T-cell (primary cell): Measurements from ENCODE around the gene RHOJ. TPM values are rescaled to one million over a fixed set of nuclear protein-coding genes. Genes with fewer than 3 reads are reported as not detected.
"Not testable (repeated sequence)": the region's sequence is repeated elsewhere in the genome, so short reads cannot be mapped to it uniquely, and the experiment has no call there.

ENCODE experiments used
- ATAC-seq, 4 experiments: fragments of 200-7000 bp in 3 of 4; fragments of 150-1000 bp in 1 of 4; cut with Tn5 transposase; replicated peaks in 1 of 4; 1 replicate in 3 of 4; 2 replicates in 1 of 4; pipeline ENCODE4 v1.10.0; 2021; ENCODE audit warnings: moderate library complexity in 3 of 4, mild to moderate bottlenecking in 2 of 4, moderate number of reproducible peaks in 1 of 4
- CTCF ChIA-PET, 2 donors: fragments of 300-600 bp; sonication (Branson Sonifier 250); formaldehyde crosslinking; loops; one replicate each; lab custom pipeline; 2022; ENCODE audit warnings: antibody characterized with exemption in 2 of 2; lab: Charles Lee
- POLR2A ChIA-PET, 2 donors: fragments of 300-600 bp; sonication (Branson Sonifier 250); formaldehyde crosslinking; loops; one replicate each; lab custom pipeline; 2022; ENCODE audit warnings: antibody characterized with exemption in 2 of 2; lab: Charles Lee
- DNase-seq, 35 experiments: peaks; one replicate each; pipeline versions ENCODE4 v3.0.0 to v3.0.0-alpha.2; 2013 to 2023
- H3K27ac ChIP-seq: one replicate; pipeline ENCODE4 v1.5.1; 2013; ENCODE audit warnings: low read length
- H3K27me3 ChIP-seq, 2 experiments: replicated peaks in 1 of 2; 1 replicate in 1 of 2; 2 replicates in 1 of 2; pipeline versions ENCODE4 v1.6.1 to v1.7.0; 2013; ENCODE audit warnings: low read length in 1 of 2, mixed read lengths in 1 of 2; ENCODE audit not compliant: control insufficient read depth in 2 of 2, insufficient read depth in 2 of 2; ENCODE audit errors: extremely low read depth in 1 of 2
- H3K36me3 ChIP-seq, 2 donors: 1 replicate in 1 of 2; 2 replicates in 1 of 2; pipeline versions ENCODE4 v1.6.1 to v1.7.0; 2013; ENCODE audit warnings: low read length in 1 of 2; ENCODE audit not compliant: control insufficient read depth in 2 of 2, insufficient read depth in 1 of 2; ENCODE audit errors: extremely low read depth in 1 of 2
- H3K4me1 ChIP-seq, 2 experiments: 1 replicate in 1 of 2; 2 replicates in 1 of 2; pipeline versions ENCODE4 v1.6.1 to v1.7.0; 2013; ENCODE audit warnings: low read length in 2 of 2, mixed read lengths in 1 of 2; ENCODE audit not compliant: insufficient read depth in 2 of 2, control insufficient read depth in 1 of 2; ENCODE audit errors: extremely low read depth in 1 of 2
- H3K4me3 ChIP-seq, 2 donors: 1 replicate in 1 of 2; 2 replicates in 1 of 2; pipeline versions ENCODE4 v1.5.1 to v1.7.0; 2013; ENCODE audit warnings: mild to moderate bottlenecking in 2 of 2, low read length in 1 of 2, moderate library complexity in 1 of 2; ENCODE audit not compliant: control insufficient read depth in 1 of 2; ENCODE audit errors: extremely low read depth in 1 of 2
- H3K9me3 ChIP-seq: 2 replicates; pipeline ENCODE4 v1.7.0; 2013
- H3K27ac Mint-ChIP-seq, 2 donors: one replicate each; pipeline ENCODE4 v1.8.0; 2020 to 2021; ENCODE audit warnings: mild to moderate bottlenecking in 2 of 2, mixed read lengths in 2 of 2
- H3K27me3 Mint-ChIP-seq, 2 donors: one replicate each; pipeline ENCODE4 v1.8.0; 2021 to 2022; ENCODE audit warnings: mixed read lengths in 2 of 2
- H3K36me3 Mint-ChIP-seq: one replicate; pipeline ENCODE4 v1.8.0; 2021; ENCODE audit warnings: mixed read lengths
- H3K4me1 Mint-ChIP-seq, 3 donors: one replicate each; pipeline ENCODE4 v1.8.0; 2020 to 2022; ENCODE audit warnings: mixed read lengths in 3 of 3, mild to moderate bottlenecking in 1 of 3
- H3K4me3 Mint-ChIP-seq, 3 donors: one replicate each; pipeline ENCODE4 v1.8.0; 2020 to 2022; ENCODE audit warnings: mild to moderate bottlenecking in 3 of 3, mixed read lengths in 3 of 3, moderate library complexity in 3 of 3
- H3K9me3 Mint-ChIP-seq, 3 donors: one replicate each; pipeline ENCODE4 v1.8.0; 2020 to 2022; ENCODE audit warnings: mixed read lengths in 3 of 3
- WGBS: methylation state at CpG from one replicate; pipeline ENCODE4 v1.1.5; 2013; ENCODE audit warnings: missing lambda C conversion rate; ENCODE audit not compliant: insufficient coverage; 5-methylcytosine and 5-hydroxymethylcytosine counted together
- total RNA-seq, 35 experiments: library from RNA in 6 of 35; stranded (reverse) in 6 of 35; fragments of 120-200 nt in 1 of 35; gene quantifications; one replicate each; pipeline versions ENCODE4 v1.2.1 to v1.2.4 and lab custom pipeline; 2013 to 2026

RHOJ gene
- total RNA-seq, 5 donors from 2014 or later (not counting 1 experiment from before 2014, with no cell fraction given): not detected

DNA sequence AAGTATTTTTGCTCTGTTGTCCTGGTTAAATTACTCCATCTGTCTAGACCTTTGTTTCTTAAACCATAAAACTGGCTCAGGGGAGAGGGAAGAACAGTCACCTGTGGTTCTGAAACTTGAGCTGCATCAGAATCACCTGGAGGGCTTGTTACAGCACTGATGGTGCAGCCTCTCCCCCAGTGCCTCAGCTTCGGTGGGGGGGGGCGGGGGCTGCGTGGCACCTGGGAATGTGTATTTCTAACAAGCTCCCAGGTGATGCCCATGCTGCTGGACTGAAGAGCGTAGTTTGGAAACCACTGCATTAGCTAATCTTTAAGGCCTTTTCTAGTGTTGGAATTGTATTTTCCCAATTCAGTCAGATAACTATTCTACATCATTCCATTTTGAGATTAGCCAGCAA is 71.8 kb downstream of the RHOJ start:
- ATAC-seq: no peak
- WGBS: 92% methylated on average over 3 of the region's 4 CpGs
- Histone ChIP-seq H3K36me3 (no peaks in the 10 kb centered on the region), H3K9me3 (no peaks in the 10 kb centered on the region), H3K27ac (no peak overlapping the region), H3K4me1 (no peaks in the 10 kb centered on the region), H3K4me3 (no peak overlapping the region), H3K27me3 (peaks cover 0 to 2% of the 10 kb centered on the region in 2 experiments)
- POLR2A ChIA-PET: no interaction called here
- no peaks in the 10 kb centered on the region for H3K36me3 Mint-ChIP-seq
- no peak overlapping the region for H3K27ac Mint-ChIP-seq
- no peaks in the 10 kb centered on the region for H3K4me1 Mint-ChIP-seq
- peaks cover 2 to 8% of the 10 kb centered on the region in 2 donors for H3K27me3 Mint-ChIP-seq
- no peak overlapping the region for H3K4me3 Mint-ChIP-seq
- CTCF ChIA-PET: no interaction called here
- H3K9me3 Mint-ChIP-seq: no peaks in the 10 kb centered on the region
- DNase-seq: no peak

- Histone ChIP-seq H3K27ac (no peak overlapping the region), H3K4me1 (no peaks in the 10 kb centered on the region), H3K27me3 (peaks cover 0 to 2% of the 10 kb centered on the region in 2 experiments), H3K4me3 (no peak overlapping the region), H3K36me3 (no peaks in the 10 kb centered on the region), H3K9me3 (no peaks in the 10 kb centered on the region)
- Mint-ChIP-seq H3K27ac (no peak overlapping the region), H3K9me3 (no peaks in the 10 kb centered on the region), H3K4me3 (no peak overlapping the region), H3K36me3 (no peaks in the 10 kb centered on the region), H3K4me1 (no peaks in the 10 kb centered on the region), H3K27me3 (peaks cover 2 to 9% of the 10 kb centered on the region in 2 donors)
- DNase-seq (peak in 1 of 35 experiments; percentile 29), ATAC-seq (no peak)
- no CpG with 5 or more reads among the region's 5 CpGs for WGBS
- ChIA-PET CTCF (interaction anchor here in 1 of 2 donors (1.0 kb wide), 1 partner anchor 1109 kb away, joined by 3 read pairs; no protein-coding TSS in a partner anchor), POLR2A (no interaction called here)
Measured at GRCh38 chr14:63276492-63277342, 72.5 kb downstream of the RHOJ start.

- peaks cover 0 to 2% of the 10 kb centered on the region in 2 experiments for H3K27me3 ChIP-seq
- Mint-ChIP-seq H3K36me3 (no peaks in the 10 kb centered on the region), H3K4me3 (no peak overlapping the region), H3K9me3 (no peaks in the 10 kb centered on the region), H3K4me1 (no peaks in the 10 kb centered on the region), H3K27me3 (peaks cover 2 to 9% of the 10 kb centered on the region in 2 donors), H3K27ac (no peak overlapping the region)
- WGBS: no CpG with 5 or more reads among the region's 2 CpGs
- H3K4me1 ChIP-seq: no peaks in the 10 kb centered on the region
- ChIA-PET CTCF (interaction anchor here in 1 of 2 donors (1.0 kb wide), 1 partner anchor 1110 kb away, joined by 3 read pairs; no protein-coding TSS in a partner anchor), POLR2A (no interaction called here)
- DNase-seq (no peak), ATAC-seq (no peak)
- no peaks in the 10 kb centered on the region for H3K36me3 ChIP-seq
- no peak overlapping the region for H3K4me3 ChIP-seq
- no peak overlapping the region for H3K27ac ChIP-seq
- H3K9me3 ChIP-seq: no peaks in the 10 kb centered on the region
Measured at GRCh38 chr14:63277591-63278183, 73.4 kb downstream of the RHOJ start.

- ATAC-seq, H3K36me3 ChIP-seq, H3K9me3 ChIP-seq, H3K4me1 ChIP-seq, H3K9me3 Mint-ChIP-seq, H3K27me3 ChIP-seq, POLR2A ChIA-PET, DNase-seq, H3K36me3 Mint-ChIP-seq, H3K4me3 ChIP-seq, H3K27ac Mint-ChIP-seq, H3K27ac ChIP-seq, H3K4me1 Mint-ChIP-seq, H3K4me3 Mint-ChIP-seq, H3K27me3 Mint-ChIP-seq, CTCF ChIA-PET: not testable (repeated sequence)
- WGBS: 100% methylated on average over 1 of the region's 4 CpGs
Measured at GRCh38 chr14:63279933-63280332, 75.7 kb downstream of the RHOJ start.

- no peaks in the 10 kb centered on the region for H3K4me1 ChIP-seq
- ChIA-PET POLR2A (no interaction called here), CTCF (interaction anchor here in 1 of 2 donors (0.5 kb wide), 1 partner anchor 1384 kb away, joined by 4 read pairs; no protein-coding TSS in a partner anchor)
- no peaks in the 10 kb centered on the region for H3K36me3 ChIP-seq
- DNase-seq (peak in 1 of 35 experiments; percentile 3), ATAC-seq (no peak)
- no peaks in the 10 kb centered on the region for H3K4me1 Mint-ChIP-seq
- H3K4me3 ChIP-seq: no peak overlapping the region
- H3K4me3 Mint-ChIP-seq: no peak overlapping the region
- WGBS: 32% methylated on average over 6 of the region's 8 CpGs
- no peak overlapping the region for H3K27ac Mint-ChIP-seq
- no peaks in the 10 kb centered on the region for H3K9me3 ChIP-seq
- no peaks in the 10 kb centered on the region for H3K9me3 Mint-ChIP-seq
- H3K27me3 Mint-ChIP-seq: peaks cover 0 to 4% of the 10 kb centered on the region in 2 donors
- no peaks in the 10 kb centered on the region for H3K36me3 Mint-ChIP-seq
- H3K27me3 ChIP-seq: peaks cover 0 to 8% of the 10 kb centered on the region in 2 experiments
- no peak overlapping the region for H3K27ac ChIP-seq
Measured at GRCh38 chr14:63282997-63283883, 79.0 kb downstream of the RHOJ start.

- POLR2A ChIA-PET: no interaction called here
- no peaks in the 10 kb centered on the region for H3K36me3 Mint-ChIP-seq
- Histone ChIP-seq H3K27me3 (peaks cover 0 to 8% of the 10 kb centered on the region in 2 experiments), H3K27ac (no peak overlapping the region), H3K36me3 (no peaks in the 10 kb centered on the region), H3K4me1 (no peaks in the 10 kb centered on the region), H3K9me3 (no peaks in the 10 kb centered on the region), H3K4me3 (no peak overlapping the region)
- H3K27me3 Mint-ChIP-seq: peaks cover 0 to 4% of the 10 kb centered on the region in 2 donors
- H3K9me3 Mint-ChIP-seq: no peaks in the 10 kb centered on the region
- no peak overlapping the region for H3K27ac Mint-ChIP-seq
- CTCF ChIA-PET: no interaction called here
- ATAC-seq (no peak), DNase-seq (no peak)
- no peaks in the 10 kb centered on the region for H3K4me1 Mint-ChIP-seq
- H3K4me3 Mint-ChIP-seq: no peak overlapping the region
- 50% methylated on average over 5 of the region's 7 CpGs for WGBS
Measured at GRCh38 chr14:63283884-63284248, 79.6 kb downstream of the RHOJ start.
